Keratinocyte (primary cell): ENCODE data around the gene SNCAIP. TPM values are rescaled to one million over a fixed set of nuclear protein-coding genes. Genes with fewer than 3 reads are reported as not detected.

Experiments used
- DNase-seq: peaks from one replicate; pipeline ENCODE4 v3.0.0-alpha.2; 2011; ENCODE audit warnings: low read depth, missing footprints, low spot score
- FAIRE-seq: peaks from 2 replicates; lab custom pipeline; 2011; peaks lifted over from hg19 to GRCh38; lab: Jason Lieb, UNC
- H2AFZ ChIP-seq: 2 replicates; pipeline ENCODE4 v1.6.0; 2012; ENCODE audit warnings: low read length, control low read depth, inconsistent platforms; ENCODE audit not compliant: control insufficient read depth
- H3K27ac ChIP-seq: 2 replicates; pipeline ENCODE4 v1.5.1; 2011; ENCODE audit warnings: low read length; ENCODE audit not compliant: control insufficient read depth, insufficient read depth
- H3K27me3 ChIP-seq: 3 replicates; pipeline ENCODE4 v1.6.0; 2011; ENCODE audit warnings: low read length; ENCODE audit not compliant: control insufficient read depth, insufficient read depth; ENCODE audit errors: extremely low read depth
- H3K36me3 ChIP-seq, 2 experiments: 2 replicates in 1 of 2; 3 replicates in 1 of 2; pipeline ENCODE4 v1.5.1; 2011; ENCODE audit warnings: low read length in 2 of 2, mild to moderate bottlenecking in 1 of 2; ENCODE audit not compliant: control insufficient read depth in 2 of 2, insufficient read depth in 2 of 2; ENCODE audit errors: extremely low read depth in 1 of 2
- H3K4me1 ChIP-seq: 3 replicates; pipeline ENCODE4 v1.5.1; 2011; ENCODE audit warnings: low read length; ENCODE audit not compliant: control insufficient read depth, insufficient read depth; ENCODE audit errors: extremely low read depth
- H3K4me2 ChIP-seq: 3 replicates; pipeline ENCODE4 v1.6.0; 2011; ENCODE audit warnings: low read depth, low read length; ENCODE audit not compliant: control insufficient read depth, insufficient read depth; ENCODE audit errors: extremely low read depth
- H3K4me3 ChIP-seq, 3 experiments: fragments of 200-600 bp in 1 of 3; sonication (generic) in 1 of 3; 2 replicates in 2 of 3; 3 replicates in 1 of 3; pipeline ENCODE4 v1.5.1; 2011 to 2016; ENCODE audit warnings: low read length in 3 of 3, mild to moderate bottlenecking in 3 of 3, control low read depth in 2 of 3, inconsistent platforms in 1 of 3, low read depth in 1 of 3, mixed read lengths in 1 of 3, mixed run types in 1 of 3, moderate library complexity in 1 of 3; ENCODE audit not compliant: control insufficient read depth in 2 of 3, insufficient read depth in 2 of 3; ENCODE audit errors: extremely low read depth in 1 of 3
- H3K79me2 ChIP-seq: 2 replicates; pipeline ENCODE4 v1.6.0; 2012; ENCODE audit warnings: low read length; ENCODE audit not compliant: control insufficient read depth, insufficient read depth
- H3K9ac ChIP-seq: 3 replicates; pipeline ENCODE4 v1.6.0; 2011; ENCODE audit warnings: low read length; ENCODE audit not compliant: control insufficient read depth, insufficient read depth; ENCODE audit errors: extremely low read depth
- H3K9me1 ChIP-seq: 3 replicates; pipeline ENCODE4 v1.6.0; 2011; ENCODE audit warnings: low read length; ENCODE audit not compliant: control insufficient read depth, insufficient read depth; ENCODE audit errors: extremely low read depth
- H3K9me3 ChIP-seq: 2 replicates; pipeline ENCODE4 v1.5.1; 2012; ENCODE audit warnings: low read depth, low read length; ENCODE audit not compliant: control insufficient read depth
- H4K20me1 ChIP-seq: 3 replicates; pipeline ENCODE4 v1.6.0; 2011; ENCODE audit warnings: low read length; ENCODE audit not compliant: control insufficient read depth, insufficient read depth; ENCODE audit errors: extremely low read depth
- EZH2 ChIP-seq: IDR thresholded peaks from one replicate; pipeline ENCODE4 v1.6.1; 2012; ENCODE audit warnings: inconsistent platforms, mild to moderate bottlenecking, low read length, moderate library complexity
- dilution Hi-C: fragments of 300-500 bp; cut with MboI; formaldehyde crosslinking; loops from one replicate; pipeline ENCODE4 v1.7.0; 2020; ENCODE audit warnings: low sequenced_read_pairs; ENCODE audit not compliant: extremely low pct_ligation_motif_present
- polyA plus RNA-seq, 5 experiments: library from polyadenylated mRNA; depleted of rRNA in 3 of 5; stranded (reverse) in 3 of 5; stranded (forward) in 1 of 5; unstranded in 1 of 5; fragments of >200 nt; gene quantifications; 1 replicate in 1 of 5; 2 replicates in 3 of 5; 3 replicates in 1 of 5; pipeline versions ENCODE4 v1.2.1 to v1.2.3, GENCODE V29; 2011 to 2012; ENCODE audit warnings: missing spikeins in 2 of 5, low read depth in 1 of 5, low replicate concordance in 1 of 5
- TF ChIP-seq, protein P1 (sequence below), 3 experiments: IDR thresholded peaks in 1 of 3; conservative IDR thresholded peaks in 1 of 3; optimal IDR thresholded peaks in 1 of 3; 2 replicates in 2 of 3; 3 replicates in 1 of 3; pipeline versions ENCODE3 to v1.5.1; 2011; ENCODE audit warnings: low read length in 3 of 3, mild to moderate bottlenecking in 3 of 3, moderate library complexity in 2 of 3, control low read depth in 1 of 3, inconsistent platforms in 1 of 3; ENCODE audit not compliant: insufficient read depth in 2 of 3; ENCODE audit errors: extremely low read depth in 1 of 3

The SNCAIP gene
- polyA plus RNA-seq, 1 donor (not counting 4 experiments of a cell fraction or from before 2014, with no cell fraction given), result not detected

DNA sequence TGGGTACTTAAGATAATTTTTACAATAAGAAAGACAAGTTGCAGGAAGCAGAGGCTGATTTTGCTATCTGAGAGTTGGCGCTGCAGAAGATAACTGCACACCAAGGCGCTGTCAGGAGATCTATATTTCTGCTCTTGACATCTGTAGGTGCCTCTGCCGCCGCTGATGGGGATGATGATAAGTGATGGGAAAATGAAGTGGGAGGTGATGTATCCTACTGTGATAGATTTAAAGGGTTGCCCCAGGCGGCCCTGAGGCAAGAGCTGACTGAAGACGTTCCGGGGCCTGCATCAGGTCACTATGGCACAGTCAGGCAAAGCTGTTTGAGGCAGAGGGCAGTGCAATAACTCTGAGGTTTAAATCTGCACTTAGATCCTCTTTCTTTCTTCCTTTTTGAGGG is 78.1 kb downstream of the SNCAIP start:
- Histone ChIP-seq H2AFZ (no peak overlapping the region), H3K9ac (no peak overlapping the region), H3K4me3 (no peak overlapping the region), H3K79me2 (no peaks in the 10 kb centered on the region), H4K20me1 (no peaks in the 10 kb centered on the region), H3K9me3 (no peaks in the 10 kb centered on the region), H3K27me3 (no peaks in the 10 kb centered on the region), H3K9me1 (no peaks in the 10 kb centered on the region), H3K36me3 (no peaks in the 10 kb centered on the region), H3K4me2 (no peak overlapping the region), H3K27ac (no peak overlapping the region), H3K4me1 (no peaks in the 10 kb centered on the region)
- DNase-seq, result no peak
- no peak for FAIRE-seq
- dilution Hi-C loops, result no loop called here
- TF ChIP-seq, protein P1, sequence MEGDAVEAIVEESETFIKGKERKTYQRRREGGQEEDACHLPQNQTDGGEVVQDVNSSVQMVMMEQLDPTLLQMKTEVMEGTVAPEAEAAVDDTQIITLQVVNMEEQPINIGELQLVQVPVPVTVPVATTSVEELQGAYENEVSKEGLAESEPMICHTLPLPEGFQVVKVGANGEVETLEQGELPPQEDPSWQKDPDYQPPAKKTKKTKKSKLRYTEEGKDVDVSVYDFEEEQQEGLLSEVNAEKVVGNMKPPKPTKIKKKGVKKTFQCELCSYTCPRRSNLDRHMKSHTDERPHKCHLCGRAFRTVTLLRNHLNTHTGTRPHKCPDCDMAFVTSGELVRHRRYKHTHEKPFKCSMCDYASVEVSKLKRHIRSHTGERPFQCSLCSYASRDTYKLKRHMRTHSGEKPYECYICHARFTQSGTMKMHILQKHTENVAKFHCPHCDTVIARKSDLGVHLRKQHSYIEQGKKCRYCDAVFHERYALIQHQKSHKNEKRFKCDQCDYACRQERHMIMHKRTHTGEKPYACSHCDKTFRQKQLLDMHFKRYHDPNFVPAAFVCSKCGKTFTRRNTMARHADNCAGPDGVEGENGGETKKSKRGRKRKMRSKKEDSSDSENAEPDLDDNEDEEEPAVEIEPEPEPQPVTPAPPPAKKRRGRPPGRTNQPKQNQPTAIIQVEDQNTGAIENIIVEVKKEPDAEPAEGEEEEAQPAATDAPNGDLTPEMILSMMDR (optimal IDR thresholded peaks at IDR 0.05 in 1 of 3, IDR thresholded peaks at IDR 0.05 in 1 of 3, conservative IDR thresholded peaks at IDR 0.05 in 1 of 3; ENCODE audit: extremely low read depth in 1 of 3, insufficient read depth in 2 of 3, low read length in 3 of 3), result no peak
- TF ChIP-seq EZH2, result no peak

DNA sequence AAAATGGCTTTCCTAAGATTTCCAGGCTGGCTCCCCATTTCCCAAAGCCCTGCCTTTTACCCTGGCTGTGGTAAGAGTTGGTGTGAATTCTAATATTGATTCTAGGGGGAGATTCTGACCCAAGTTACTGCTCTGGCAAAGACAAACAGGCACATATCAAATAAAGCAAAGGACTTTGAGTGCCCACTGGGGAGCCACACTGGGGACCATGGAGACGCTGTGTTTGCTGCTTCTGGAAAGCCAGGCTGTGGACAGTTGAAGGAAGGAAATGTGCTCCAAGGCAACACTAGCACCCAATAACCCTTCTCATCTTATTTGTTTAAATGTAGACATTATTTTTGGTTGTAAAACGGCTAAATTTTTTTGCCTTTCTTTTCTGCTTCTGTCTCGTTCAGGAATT is 78.7 kb downstream of the SNCAIP start:
- H3K9me1 ChIP-seq, result no peaks in the 10 kb centered on the region
- H3K27me3 ChIP-seq, result no peaks in the 10 kb centered on the region
- TF ChIP-seq, protein P1 (optimal IDR thresholded peaks at IDR 0.05 in 1 of 3, IDR thresholded peaks at IDR 0.05 in 1 of 3, conservative IDR thresholded peaks at IDR 0.05 in 1 of 3; ENCODE audit: extremely low read depth in 1 of 3, insufficient read depth in 2 of 3, low read length in 3 of 3), result no peak
- no peak for TF ChIP-seq EZH2
- DNase-seq, result no peak
- no peaks in the 10 kb centered on the region for H4K20me1 ChIP-seq
- no peaks in the 10 kb centered on the region for H3K36me3 ChIP-seq
- dilution Hi-C loops, result no loop called here
- no peak overlapping the region for H3K4me2 ChIP-seq
- FAIRE-seq, result no peak
- no peak overlapping the region for H3K4me3 ChIP-seq
- no peaks in the 10 kb centered on the region for H3K79me2 ChIP-seq
- no peaks in the 10 kb centered on the region for H3K4me1 ChIP-seq
- H2AFZ ChIP-seq, result no peak overlapping the region
- H3K9ac ChIP-seq, result no peak overlapping the region
- no peaks in the 10 kb centered on the region for H3K9me3 ChIP-seq
- H3K27ac ChIP-seq, result no peak overlapping the region
